H1 (cell line): ENCODE results near the gene GIGYF2. TPM values are rescaled to one million over a fixed set of nuclear protein-coding genes. Genes with fewer than 3 reads are reported as not detected.

Source experiments
- CHD1 ChIP-seq: IDR thresholded peaks from 2 replicates; pipeline ENCODE4 v1.6.1; 2012; ENCODE audit warnings: low read depth, low read length, improper control_type of control experiment
- EZH2 ChIP-seq: fragments of 200-600 bp; sonication (generic); IDR thresholded peaks from 2 replicates; pipeline ENCODE4 v1.7.1; 2012; ENCODE audit warnings: low read depth, mild to moderate bottlenecking, moderate library complexity, low read length, inconsistent platforms; ENCODE audit not compliant: severe bottlenecking
- HDAC2 ChIP-seq, 2 experiments: fragments of 300-600 bp in 1 of 2; sonication (generic) in 1 of 2; IDR thresholded peaks; 2 replicates each; pipeline ENCODE4 v1.6.1; 2011 to 2012; ENCODE audit warnings: low read depth in 2 of 2, low read length in 2 of 2, mild to moderate bottlenecking in 2 of 2, moderate library complexity in 2 of 2, borderline replicate concordance in 1 of 2, inconsistent platforms in 1 of 2
- JUND ChIP-seq: IDR thresholded peaks from 2 replicates; pipeline ENCODE4 v1.6.1; 2011; ENCODE audit warnings: mild to moderate bottlenecking, improper control_type of control experiment, low read length
- KDM5A ChIP-seq: fragments of 200-600 bp; IDR thresholded peaks from 2 replicates; pipeline ENCODE4 v1.7.1; 2012; ENCODE audit warnings: mild to moderate bottlenecking, low read length, inconsistent platforms, mixed read lengths
- RXRA ChIP-seq: IDR thresholded peaks from 2 replicates; pipeline ENCODE4 v1.6.1; 2011; ENCODE audit warnings: low read depth, mild to moderate bottlenecking, low read length, moderate library complexity; ENCODE audit not compliant: insufficient read depth
- SP1 ChIP-seq: IDR thresholded peaks from 2 replicates; pipeline ENCODE4 v1.6.1; 2011; ENCODE audit warnings: low read depth, low read length
- SUZ12 ChIP-seq: fragments of 200-600 bp; sonication (generic); IDR thresholded peaks from 2 replicates; pipeline ENCODE4 v1.6.1; 2012; ENCODE audit warnings: mild to moderate bottlenecking, inconsistent platforms, low read length, moderate library complexity, mixed read lengths
- polyA plus RNA-seq, 7 experiments: library from polyadenylated mRNA; depleted of rRNA in 3 of 7; stranded (reverse) in 5 of 7; unstranded in 2 of 7; fragments of >200 nt in 5 of 7; fragments of 200-250 nt in 2 of 7; gene quantifications; 1 replicate in 5 of 7; 2 replicates in 1 of 7; 4 replicates in 1 of 7; pipeline versions ENCODE4 v1.2.1 to v1.2.3, GENCODE V29; 2011 to 2013; ENCODE audit warnings: missing spikeins in 2 of 7, mixed read lengths in 2 of 7
- total RNA-seq: library from RNA; stranded (reverse); fragmentation: NEBNext Ultra II Directional; extraction: Animal tissue kit (Norgen Biotek cat#: 25700); gene quantifications from 2 replicates; pipeline ENCODE4 v1.2.1, GENCODE V29; 2021

Gene GIGYF2
- total and polyA plus RNA-seq, 2 of the 8 experiments (the other 6 are each of a cell fraction or from before 2014, with no cell fraction given), result 22.3 to 62.0 TPM

- no peak for TF ChIP-seq HDAC2 (IDR thresholded peaks at IDR 0.05; ENCODE audit: borderline replicate concordance in 1 of 2, low read depth in 2 of 2, low read length in 2 of 2)
- no peak for TF ChIP-seq JUND
- TF ChIP-seq RXRA, result no peak
- TF ChIP-seq SP1, result no peak
- TF ChIP-seq EZH2, result no peak
- no peak for TF ChIP-seq CHD1
- no peak for TF ChIP-seq SUZ12
- TF ChIP-seq KDM5A, result no peak
These were observed 24.8 kb downstream of the GIGYF2 start (continued) for GRCh38 chr2:232721882-232722281.
